Kidney capillary endothelial cell (primary cell): ENCODE data around the gene AMBRA1.

ENCODE experiments used
- DNase-seq: peaks from one replicate; pipeline ENCODE4 v3.0.0-alpha.2; 2018; ENCODE audit warnings: low spot score

The AMBRA1 gene

DNA sequence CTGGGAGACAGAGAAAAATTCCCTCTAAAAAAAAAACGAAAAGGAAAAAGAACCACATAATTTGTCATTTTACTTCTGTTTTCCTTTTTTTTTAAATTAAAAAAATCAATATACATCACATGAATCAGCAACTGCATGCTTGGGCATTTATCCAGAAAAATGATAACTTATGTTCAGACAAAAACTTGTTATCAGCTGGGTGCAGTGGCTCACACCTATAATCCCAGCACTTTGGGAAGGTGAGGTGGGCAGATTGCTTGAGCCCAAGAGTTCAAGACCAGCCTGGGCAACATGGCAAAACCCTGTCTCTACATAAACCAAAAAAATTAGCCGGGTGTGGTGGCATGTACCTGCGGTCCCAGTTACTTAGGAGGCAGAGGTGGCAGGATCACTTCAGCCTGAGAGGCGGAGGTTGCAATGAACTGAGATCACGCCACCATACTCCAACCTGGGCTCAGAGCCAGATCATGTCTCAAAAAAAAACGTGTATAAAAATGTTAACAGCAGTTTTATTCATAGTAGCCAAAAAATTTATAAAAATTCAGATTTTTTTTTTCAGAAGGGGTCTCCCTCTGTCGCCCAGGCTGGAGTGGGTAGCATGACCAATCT is 28.5 kb downstream of the AMBRA1 start:
- DNase-seq: no peak

DNA sequence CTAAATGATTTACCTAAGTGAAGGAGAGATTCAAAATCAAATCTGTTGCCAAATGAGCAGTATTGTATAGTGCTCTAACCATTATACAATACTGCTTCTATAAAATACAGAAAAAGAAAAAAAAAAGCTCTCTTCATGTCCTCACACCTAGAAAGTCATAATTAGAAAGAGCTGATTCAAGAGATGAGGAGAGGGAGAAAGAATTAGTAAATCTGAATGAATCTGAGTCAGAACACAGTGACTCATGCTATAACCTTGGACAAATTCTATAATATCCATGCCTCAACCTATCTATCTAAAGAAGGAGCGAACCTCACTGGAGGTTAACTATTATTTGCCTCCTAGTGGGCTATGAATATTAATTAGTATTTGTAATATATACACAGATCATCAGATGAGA is 29.4 kb downstream of the AMBRA1 start:
- no peak for DNase-seq

DNA sequence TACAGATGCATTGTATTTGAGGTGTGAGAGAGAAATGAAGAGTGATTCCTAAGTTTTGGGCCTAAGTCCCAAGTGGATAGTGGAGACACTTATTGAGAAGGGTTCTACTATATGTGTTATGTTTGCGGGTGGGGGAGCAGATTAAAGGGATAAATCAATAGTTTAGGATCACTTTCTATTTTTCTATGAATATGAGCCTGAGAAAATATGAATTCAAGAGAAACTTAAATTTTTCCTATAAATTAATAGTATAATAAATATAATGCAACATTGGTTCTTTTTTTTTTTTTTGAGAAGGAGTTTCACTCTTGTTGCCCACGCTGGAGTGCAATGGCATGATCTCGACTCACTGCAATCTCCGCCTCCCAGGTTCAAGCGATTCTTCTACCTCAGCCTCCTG is 31.3 kb downstream of the AMBRA1 start:
- DNase-seq: no peak

DNA sequence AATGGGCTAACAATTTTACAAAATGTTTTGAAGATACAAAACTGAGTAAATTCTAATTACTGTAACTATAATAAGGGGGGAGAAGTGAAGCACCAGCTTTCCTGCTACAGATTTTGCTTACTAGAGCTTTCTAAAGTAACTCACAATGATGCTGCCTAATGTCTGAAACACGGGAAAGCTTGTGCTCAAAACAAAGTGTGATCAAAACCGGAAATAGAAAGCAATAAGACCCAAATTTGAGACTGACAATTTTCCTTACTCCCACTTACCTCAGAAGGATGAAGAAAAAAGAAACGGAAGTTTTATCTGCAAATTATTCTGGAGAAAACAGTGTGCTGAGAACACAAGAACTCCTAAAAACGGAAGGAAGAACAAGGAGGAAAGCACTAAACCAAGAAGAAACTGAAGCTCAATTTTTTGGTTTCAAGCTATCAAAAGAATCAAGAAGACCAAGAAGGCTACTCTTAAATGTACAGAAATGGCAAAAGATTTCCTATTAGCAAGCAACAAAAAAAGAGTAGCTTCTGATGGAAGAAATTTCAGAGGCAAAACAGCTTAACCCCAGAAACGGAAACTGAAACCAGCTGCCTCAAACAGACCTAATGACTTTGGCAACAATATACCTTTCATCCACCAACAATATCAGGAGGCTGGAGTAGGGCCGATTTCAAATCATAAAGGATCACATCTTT is 33.4 kb downstream of the AMBRA1 start:
- DNase-seq: peak; percentile 10

DNA sequence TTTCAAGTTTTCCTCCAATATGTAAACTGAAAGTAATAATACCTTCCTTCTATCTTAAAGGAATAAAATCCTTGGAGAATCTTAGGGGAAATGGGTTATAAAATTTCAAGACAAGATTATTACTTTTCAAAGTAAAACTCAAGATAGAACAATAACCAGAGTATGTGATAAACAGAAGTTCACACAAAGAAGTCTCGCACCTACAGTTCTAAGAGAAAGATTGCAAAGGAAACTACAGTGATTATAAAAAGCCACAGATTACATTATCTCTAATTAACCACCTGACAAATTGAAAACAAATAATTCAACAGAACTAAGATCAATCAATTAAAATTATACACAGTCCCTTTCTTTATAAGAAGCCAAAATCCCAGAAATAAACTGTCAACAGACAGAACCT is 34.0 kb downstream of the AMBRA1 start:
- no peak for DNase-seq

DNA sequence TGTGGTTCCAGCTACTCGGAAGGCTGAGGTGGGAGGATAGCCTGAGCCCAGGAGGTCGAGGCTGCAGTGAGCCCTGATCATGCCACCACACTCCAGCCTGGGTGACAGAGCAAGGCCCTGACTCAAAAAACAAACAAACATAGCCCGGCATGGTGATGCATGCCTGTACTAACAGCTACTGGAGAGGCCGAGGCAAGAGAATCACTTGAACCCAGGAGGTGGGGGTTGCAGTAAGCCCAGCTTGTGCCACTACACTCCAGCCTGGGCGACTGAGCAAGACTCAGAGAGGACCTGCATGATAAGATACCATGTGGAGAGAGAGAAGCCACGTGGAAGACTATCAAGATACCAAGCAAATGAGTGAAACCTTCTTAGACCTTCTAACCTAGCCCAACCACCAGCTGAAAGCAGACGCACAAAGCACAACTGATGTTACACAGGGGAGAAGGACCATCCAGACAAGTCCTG is 36.1 kb downstream of the AMBRA1 start:
- DNase-seq: no peak

DNA sequence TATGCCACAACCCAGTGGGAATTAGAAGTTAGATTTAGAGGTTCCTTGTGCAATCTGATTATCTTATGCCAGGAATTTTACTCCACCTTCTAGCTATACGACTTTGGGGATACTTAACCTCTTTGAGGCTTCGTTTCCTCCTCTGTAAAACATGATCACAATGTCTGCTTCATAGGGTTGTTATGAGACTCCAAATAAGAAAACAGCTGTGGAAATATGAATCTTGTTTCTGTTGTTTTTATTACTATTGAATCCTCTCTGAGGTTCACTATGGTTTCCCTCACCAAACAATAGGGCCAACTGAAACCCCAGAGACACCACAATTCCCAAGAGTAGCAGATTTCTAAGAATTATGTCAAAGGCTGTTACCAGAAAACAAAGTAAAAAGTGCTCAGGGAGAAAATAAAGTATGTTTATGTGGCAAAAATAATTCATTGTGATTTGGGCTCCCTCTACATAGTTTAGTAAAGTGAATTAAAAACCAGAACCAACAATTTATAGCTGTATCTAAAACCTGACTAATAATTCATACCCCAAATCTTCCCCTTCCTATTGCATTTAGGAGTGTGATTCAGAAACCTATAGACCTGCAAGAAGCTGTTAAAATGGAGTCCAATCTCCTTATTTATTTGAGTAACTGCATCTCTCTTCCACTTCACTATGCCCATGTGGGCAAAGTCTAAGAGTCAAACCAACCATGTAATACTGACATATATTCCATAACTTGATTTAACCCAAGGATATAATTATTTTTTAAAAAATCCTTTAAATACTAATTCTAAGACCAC is 38.4 kb downstream of the AMBRA1 start:
- no peak for DNase-seq

DNA sequence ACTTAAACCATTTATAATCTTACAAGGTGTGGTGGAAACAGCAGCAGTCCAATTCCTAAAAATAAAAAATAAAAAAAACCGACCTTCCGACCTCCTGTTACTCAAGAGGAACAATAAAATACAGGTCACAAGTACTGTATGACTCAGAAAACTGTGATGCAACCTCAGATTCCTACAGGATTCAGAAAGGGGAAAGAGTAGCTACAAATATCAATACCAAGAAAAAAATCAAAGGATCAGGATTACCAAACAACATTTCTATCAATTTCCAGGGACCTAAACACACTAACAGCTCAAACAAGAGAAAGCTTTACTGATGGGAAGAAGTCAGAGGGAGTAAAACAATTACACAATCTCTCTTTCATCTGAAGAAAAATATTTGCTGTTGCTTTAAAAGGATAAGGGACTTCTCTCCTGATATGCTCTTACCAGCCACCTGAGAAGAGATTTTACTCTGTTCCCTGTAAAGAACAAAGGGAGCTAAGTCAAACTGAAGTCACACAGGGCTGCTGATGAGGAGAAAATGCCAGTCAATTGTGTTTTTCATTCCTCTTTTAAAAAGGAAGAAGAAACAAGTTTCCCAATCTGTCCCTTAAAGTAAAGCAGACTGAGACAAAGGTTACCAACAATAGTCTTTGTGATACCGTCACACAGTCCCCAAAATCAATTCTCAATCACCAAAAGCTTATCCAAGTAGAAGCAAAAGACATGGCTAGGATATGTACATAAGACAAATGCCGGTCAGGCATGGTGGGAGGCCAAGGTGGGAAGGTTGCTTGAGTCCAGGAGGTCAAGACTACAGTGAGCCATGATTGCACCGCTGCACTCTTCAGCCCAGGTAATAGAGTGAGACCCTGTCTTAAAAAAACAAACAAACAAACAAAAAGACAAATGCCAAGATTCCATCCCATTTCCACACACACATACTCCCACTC is 39.3 kb downstream of the AMBRA1 start:
- peak; percentile 65 for DNase-seq

DNA sequence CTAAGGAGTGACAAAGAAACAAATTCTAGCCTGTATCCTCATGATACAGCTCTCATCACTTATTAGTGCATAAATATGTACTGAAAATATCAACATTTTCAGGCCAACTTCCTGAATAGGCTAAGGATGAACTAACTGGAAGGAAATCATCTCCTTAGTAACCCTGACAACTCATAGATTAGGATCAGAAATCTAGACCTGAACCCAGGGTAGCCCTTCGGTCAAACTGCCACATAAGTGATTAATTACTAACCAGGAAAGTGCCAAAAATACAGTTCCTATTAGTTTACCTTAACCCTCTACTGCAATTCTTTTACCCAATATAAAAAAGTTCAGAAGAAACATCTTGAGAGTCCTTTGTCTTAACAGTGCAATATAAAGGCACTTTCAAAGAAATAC is 40.0 kb downstream of the AMBRA1 start:
- peak; percentile 69 for DNase-seq

DNA sequence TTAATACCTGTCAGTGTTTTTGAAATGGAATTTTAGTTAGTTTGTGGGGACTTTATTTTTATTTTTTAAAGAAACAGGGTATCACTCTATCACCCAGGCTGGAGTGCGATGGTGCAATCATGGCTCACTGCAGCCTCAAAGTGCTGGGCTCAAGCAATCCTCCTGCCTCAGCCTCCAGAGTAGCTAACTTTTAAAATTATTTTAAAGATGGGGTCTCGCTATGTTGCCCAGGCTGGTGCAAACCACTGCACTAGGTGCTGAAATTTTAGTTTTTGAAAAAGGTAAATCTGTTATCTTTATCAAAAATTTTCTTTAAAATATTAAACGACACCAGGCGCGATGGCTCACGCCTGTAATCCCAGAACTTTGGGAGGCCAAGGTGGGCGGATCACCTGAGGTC is 42.6 kb downstream of the AMBRA1 start:
- no peak for DNase-seq

DNA sequence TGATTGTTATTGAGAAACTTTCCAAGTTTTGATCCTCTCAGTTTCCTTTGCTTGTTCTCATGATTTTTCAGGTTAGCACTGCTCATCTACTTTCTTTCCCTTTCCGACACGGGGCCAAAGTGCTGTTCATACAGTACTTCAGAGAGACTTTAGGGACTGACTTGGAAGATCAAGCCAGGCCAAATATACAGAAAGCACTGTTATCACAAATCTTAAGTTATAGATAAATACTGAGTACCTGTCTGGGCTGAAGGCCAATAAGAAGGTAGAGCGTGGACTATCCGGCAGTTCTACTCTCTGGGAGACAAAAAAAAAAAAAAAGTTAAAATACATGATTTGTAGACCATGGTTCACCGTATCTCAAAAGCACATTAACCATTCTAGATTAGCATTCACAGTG is 46.2 kb downstream of the AMBRA1 start:
- no peak for DNase-seq

DNA sequence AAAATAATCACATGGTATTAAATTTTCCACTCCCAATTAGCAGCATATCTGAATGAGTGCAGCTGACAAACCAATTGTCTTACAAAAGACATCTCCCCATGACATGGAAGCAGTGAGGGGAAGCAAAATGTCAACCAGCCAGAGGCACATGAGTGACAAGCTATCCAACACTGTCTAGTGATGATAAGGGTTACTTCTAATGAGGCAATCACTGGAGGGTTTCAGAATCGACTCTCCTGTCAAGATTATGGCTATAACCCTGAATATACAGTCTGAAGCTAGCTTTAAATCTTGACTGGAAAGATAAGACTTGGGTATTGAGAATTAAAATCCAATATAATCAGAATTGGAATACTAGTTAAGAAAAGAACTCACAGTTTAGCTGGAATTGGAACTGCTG is 50.3 kb downstream of the AMBRA1 start:
- DNase-seq: no peak

DNA sequence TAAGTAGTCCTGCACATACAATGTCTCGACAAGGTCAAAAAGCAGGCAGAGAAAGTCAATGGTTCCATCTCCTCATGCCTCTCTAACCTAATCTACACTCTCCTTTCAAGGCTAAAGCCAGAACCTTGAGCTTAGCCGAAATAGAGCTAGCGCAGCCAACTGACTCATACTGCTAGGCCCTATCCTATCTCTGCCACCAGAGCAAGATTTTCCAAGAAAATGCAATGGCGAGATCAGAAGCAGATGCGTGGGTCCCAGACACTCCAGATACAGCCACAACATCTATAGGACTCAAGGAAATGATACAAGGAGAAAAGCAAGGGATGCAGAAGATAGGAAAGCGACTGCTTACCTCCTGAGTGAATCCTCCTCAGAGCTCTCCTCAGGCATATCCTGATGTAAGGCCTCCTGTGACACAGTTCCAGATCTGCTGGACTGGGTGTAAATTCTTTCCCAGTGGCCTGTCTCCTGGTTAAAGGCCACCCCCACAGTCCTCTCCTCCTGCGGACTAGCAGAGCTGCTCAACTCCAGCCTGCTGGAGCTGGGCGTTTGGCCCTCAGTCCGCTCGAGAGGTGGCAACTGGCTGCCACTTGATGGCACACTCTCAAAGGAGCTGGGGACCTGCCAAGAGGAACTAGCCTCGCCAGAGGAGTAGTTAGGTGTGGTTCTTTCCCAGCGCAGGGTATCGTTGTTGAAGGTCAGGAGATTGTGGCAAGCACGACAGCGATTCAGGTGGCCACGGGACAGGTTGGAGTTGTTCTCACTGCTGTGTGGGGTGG is 52.0 kb downstream of the AMBRA1 start:
- DNase-seq: no peak

DNA sequence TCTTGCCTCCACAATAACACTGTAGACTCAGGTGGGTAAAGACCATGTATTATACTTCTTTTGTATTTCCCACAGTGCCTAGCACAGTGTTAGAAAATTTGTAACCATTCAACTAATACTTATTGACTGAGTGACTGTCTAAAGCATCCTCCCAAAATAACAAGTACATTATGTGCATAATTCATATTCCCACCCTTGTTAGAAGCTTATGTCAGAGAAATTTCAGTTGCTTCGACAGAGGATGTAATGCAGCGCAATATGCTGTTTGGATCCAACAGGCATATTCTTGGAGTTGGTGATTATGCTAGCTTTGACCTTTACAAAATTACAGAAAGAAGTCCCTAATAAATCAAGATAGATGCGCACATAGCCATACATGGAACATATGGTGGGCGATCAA is 53.0 kb downstream of the AMBRA1 start:
- DNase-seq: no peak

DNA sequence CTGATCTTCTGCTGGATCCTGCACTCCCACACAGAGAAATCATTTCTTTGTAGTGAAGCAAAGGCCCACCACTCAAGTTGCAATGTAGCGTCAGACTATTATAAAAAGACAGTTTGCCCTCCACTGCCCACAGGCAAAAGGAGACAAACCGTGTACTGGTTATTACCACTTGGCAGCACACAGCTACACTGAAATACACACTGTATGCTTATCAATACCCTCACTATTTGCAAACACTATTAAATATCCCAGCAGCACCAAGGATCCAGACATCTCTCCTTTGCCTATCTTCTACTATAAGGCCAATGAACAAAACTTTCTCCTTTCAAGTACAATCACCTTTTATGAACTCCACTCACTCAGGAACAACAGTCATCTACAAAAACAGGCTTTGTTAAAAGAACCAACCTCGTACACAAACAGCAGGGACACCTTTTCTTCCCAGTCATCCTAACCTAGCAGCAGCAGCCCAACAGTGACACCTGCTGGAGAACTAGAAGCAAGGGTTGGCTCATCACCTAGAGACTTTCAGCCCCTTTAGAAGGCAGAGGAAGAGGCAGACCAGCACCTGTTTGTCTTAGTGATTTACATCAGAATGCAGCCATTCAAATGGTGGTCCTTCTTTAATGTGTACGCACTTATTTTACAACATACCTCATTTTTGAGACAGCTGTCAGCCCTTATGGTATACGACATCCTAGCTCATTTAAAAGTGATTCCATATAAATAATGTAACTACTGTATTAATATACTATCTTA is 56.1 kb downstream of the AMBRA1 start:
- DNase-seq: peak; percentile 65

DNA sequence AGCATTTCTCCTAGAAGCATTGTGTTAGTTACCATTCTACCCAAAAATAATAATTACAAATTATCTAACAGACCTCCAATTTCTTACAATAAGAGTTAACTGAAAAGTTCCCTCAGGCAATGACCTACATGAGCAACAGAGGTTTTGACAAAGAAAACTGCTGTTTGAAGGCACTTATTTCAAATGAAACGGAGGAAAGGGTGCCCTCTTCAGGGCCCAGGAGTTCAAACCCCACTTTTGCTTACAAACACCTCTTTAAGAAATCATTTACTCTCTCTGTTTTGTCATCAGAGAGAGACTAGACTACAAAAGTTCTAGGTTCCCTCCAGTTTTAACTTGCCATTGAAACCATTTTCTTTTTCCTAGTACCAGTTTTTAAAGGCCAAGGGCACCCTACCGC is 56.7 kb downstream of the AMBRA1 start:
- DNase-seq: no peak

DNA sequence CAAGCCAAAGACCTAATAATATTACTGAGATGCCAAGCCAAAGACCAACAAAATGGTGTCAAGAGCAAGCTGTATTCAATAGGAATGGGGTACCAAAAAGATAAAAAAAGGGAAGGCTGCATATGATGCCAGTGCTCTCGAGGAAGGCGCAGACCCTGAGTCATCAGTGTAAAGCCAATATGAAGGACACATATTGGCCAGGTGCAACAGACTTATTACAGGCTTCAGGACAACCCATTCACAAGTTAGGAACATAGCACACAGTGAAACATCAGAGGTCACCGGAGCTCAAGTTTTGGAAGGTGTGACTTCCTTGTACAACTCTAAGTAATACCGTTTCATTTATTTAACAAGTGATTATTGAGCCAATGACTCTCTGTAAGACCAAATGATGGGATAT is 58.1 kb downstream of the AMBRA1 start:
- no peak for DNase-seq

DNA sequence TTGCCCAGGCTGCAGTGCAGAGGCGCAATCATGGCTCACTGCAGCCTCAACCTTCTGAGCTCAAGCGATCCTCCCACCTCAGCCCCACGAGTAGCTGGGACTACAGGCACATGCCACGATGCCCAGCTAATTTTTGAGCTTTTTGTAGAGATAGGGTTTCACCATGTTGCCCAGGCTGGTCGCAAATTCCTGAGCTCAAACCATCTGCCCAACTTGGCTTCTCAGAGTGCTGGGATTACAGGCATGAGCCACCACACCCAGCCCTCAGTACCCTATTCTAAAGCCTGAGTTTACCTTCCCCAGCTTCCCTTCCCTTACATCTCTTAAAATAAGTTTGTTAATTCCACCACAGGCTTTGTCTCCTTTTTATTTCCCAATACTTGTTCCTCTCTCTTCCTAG is 59.1 kb downstream of the AMBRA1 start:
- DNase-seq: no peak

DNA sequence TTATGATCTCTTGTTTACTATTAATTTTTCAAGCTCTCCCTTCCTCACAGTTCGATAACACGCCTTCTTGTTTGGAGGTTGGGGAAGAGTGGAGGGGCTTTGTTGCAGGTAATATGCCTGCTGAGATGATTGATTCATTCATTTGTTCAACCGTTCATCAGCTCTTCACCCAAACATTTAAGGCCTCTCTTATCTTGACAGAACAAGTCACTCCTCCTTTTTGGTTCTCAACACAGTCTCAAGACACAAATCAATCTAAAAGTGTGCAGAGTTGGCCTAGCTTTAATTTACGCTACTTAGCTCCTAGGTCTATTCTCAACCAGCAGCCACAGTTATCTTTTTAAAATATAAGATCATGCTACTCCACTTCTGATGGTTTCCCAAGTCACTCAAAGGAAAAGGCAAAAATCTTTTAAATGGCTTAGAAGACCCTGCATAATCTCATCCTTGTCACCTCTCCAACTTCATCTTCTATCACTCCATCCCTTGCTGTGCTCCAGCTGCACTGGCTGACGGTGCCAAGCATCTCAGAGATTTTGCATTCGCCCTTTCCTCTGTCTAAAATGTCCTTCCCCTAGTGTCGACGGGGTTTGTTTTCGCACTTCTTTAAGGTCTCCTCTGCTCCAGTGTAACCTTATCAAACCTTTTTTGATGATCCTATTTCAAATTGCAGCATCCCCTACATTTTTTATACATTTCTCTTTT is 60.3 kb downstream of the AMBRA1 start:
- no peak for DNase-seq
